ENCODE results near the gene PHF20.
"Not testable (repeated sequence)": the region's sequence is repeated elsewhere in the genome, so short reads cannot be mapped to it uniquely, and the experiment has no call there.

Gene PHF20

GRCh38 chr20:35912881-35913280 lies 141.1 kb downstream of the PHF20 start:
- Mint-ChIP-seq H3K4me3 (no peak overlapping the region), H3K27me3 (no peaks in the 10 kb centered on the region), H3K4me1 (ENCODE audit: low read depth) (peaks cover 22% of the 10 kb centered on the region), H3K36me3 (ENCODE audit: low read depth) (peaks cover 52% of the 10 kb centered on the region), H3K27ac (peak overlapping the region; percentile 26), H3K9me3 (no peaks in the 10 kb centered on the region)

- no peak overlapping the region for H3K27ac Mint-ChIP-seq
- H3K9me3 Mint-ChIP-seq, result no peaks in the 10 kb centered on the region
- H3K27me3 Mint-ChIP-seq, result no peaks in the 10 kb centered on the region
- H3K4me1 Mint-ChIP-seq (ENCODE audit: low read depth), result no peaks in the 10 kb centered on the region
- H3K4me3 Mint-ChIP-seq, result no peak overlapping the region
- H3K36me3 Mint-ChIP-seq (ENCODE audit: low read depth), result peaks cover 62% of the 10 kb centered on the region
These were observed 145.3 kb downstream of the PHF20 start for GRCh38 chr20:35917077-35917476.

- Mint-ChIP-seq H3K9me3 (no peaks in the 10 kb centered on the region), H3K36me3 (ENCODE audit: low read depth) (peaks cover 56% of the 10 kb centered on the region), H3K4me1 (ENCODE audit: low read depth) (no peaks in the 10 kb centered on the region), H3K27ac (no peak overlapping the region), H3K27me3 (no peaks in the 10 kb centered on the region), H3K4me3 (no peak overlapping the region)
These were observed 146.2 kb downstream of the PHF20 start for GRCh38 chr20:35918021-35918420.

- Mint-ChIP-seq H3K27ac (no peak overlapping the region), H3K4me3 (no peak overlapping the region), H3K9me3 (no peaks in the 10 kb centered on the region), H3K27me3 (no peaks in the 10 kb centered on the region), H3K4me1 (ENCODE audit: low read depth) (no peaks in the 10 kb centered on the region), H3K36me3 (ENCODE audit: low read depth) (peaks cover 43% of the 10 kb centered on the region)
These were observed 148.7 kb downstream of the PHF20 start for GRCh38 chr20:35920523-35920922.

- Mint-ChIP-seq H3K36me3 (ENCODE audit: low read depth) (peaks cover 55% of the 10 kb centered on the region), H3K9me3 (no peaks in the 10 kb centered on the region), H3K27ac (no peak overlapping the region), H3K4me3 (no peak overlapping the region), H3K27me3 (no peaks in the 10 kb centered on the region), H3K4me1 (ENCODE audit: low read depth) (no peaks in the 10 kb centered on the region)
These were observed 157.5 kb downstream of the PHF20 start for GRCh38 chr20:35929301-35929700.

- no peaks in the 10 kb centered on the region for H3K9me3 Mint-ChIP-seq
- no peak overlapping the region for H3K27ac Mint-ChIP-seq
- no peaks in the 10 kb centered on the region for H3K4me1 Mint-ChIP-seq (ENCODE audit: low read depth)
- no peaks in the 10 kb centered on the region for H3K27me3 Mint-ChIP-seq
- H3K4me3 Mint-ChIP-seq, result no peak overlapping the region
- peaks cover 46% of the 10 kb centered on the region for H3K36me3 Mint-ChIP-seq (ENCODE audit: low read depth)
These were observed 162.2 kb downstream of the PHF20 start for GRCh38 chr20:35934050-35934449.

GRCh38 chr20:35939264-35939663 lies 167.4 kb downstream of the PHF20 start:
- Mint-ChIP-seq H3K27ac (no peak overlapping the region), H3K4me1 (ENCODE audit: low read depth) (no peaks in the 10 kb centered on the region), H3K4me3 (no peak overlapping the region), H3K36me3 (ENCODE audit: low read depth) (peaks cover 39% of the 10 kb centered on the region), H3K9me3 (no peaks in the 10 kb centered on the region), H3K27me3 (no peaks in the 10 kb centered on the region)

GRCh38 chr20:35941620-35942019 lies 169.8 kb downstream of the PHF20 start:
- Mint-ChIP-seq H3K27me3 (no peaks in the 10 kb centered on the region), H3K4me3 (no peak overlapping the region), H3K36me3 (ENCODE audit: low read depth) (peaks cover 42% of the 10 kb centered on the region), H3K9me3 (no peaks in the 10 kb centered on the region), H3K4me1 (ENCODE audit: low read depth) (no peaks in the 10 kb centered on the region), H3K27ac (no peak overlapping the region)

GRCh38 chr20:35942243-35942642 lies 170.4 kb downstream of the PHF20 start:
- no peaks in the 10 kb centered on the region for H3K4me1 Mint-ChIP-seq (ENCODE audit: low read depth)
- peaks cover 44% of the 10 kb centered on the region for H3K36me3 Mint-ChIP-seq (ENCODE audit: low read depth)
- H3K9me3 Mint-ChIP-seq, result no peaks in the 10 kb centered on the region
- no peak overlapping the region for H3K27ac Mint-ChIP-seq
- no peak overlapping the region for H3K4me3 Mint-ChIP-seq
- no peaks in the 10 kb centered on the region for H3K27me3 Mint-ChIP-seq

- no peaks in the 10 kb centered on the region for H3K27me3 Mint-ChIP-seq
- H3K9me3 Mint-ChIP-seq, result no peaks in the 10 kb centered on the region
- peaks cover 5% of the 10 kb centered on the region for H3K4me1 Mint-ChIP-seq (ENCODE audit: low read depth)
- peaks cover 34% of the 10 kb centered on the region for H3K36me3 Mint-ChIP-seq (ENCODE audit: low read depth)
- H3K27ac Mint-ChIP-seq, result no peak overlapping the region
- H3K4me3 Mint-ChIP-seq, result no peak overlapping the region
These were observed 175.7 kb downstream of the PHF20 start for GRCh38 chr20:35947489-35947888.

- H3K27ac Mint-ChIP-seq, result no peak overlapping the region
- H3K27me3 Mint-ChIP-seq, result no peaks in the 10 kb centered on the region
- H3K36me3 Mint-ChIP-seq (ENCODE audit: low read depth), result peaks cover 34% of the 10 kb centered on the region
- no peaks in the 10 kb centered on the region for H3K9me3 Mint-ChIP-seq
- H3K4me3 Mint-ChIP-seq, result no peak overlapping the region
- peaks cover 9% of the 10 kb centered on the region for H3K4me1 Mint-ChIP-seq (ENCODE audit: low read depth)
These were observed 176.1 kb downstream of the PHF20 start for GRCh38 chr20:35947907-35948306.

GRCh38 chr20:35950093-35950492 lies 178.3 kb downstream of the PHF20 start:
- peaks cover 26% of the 10 kb centered on the region for H3K36me3 Mint-ChIP-seq (ENCODE audit: low read depth)
- no peaks in the 10 kb centered on the region for H3K9me3 Mint-ChIP-seq
- peaks cover 10% of the 10 kb centered on the region for H3K4me1 Mint-ChIP-seq (ENCODE audit: low read depth)
- no peak overlapping the region for H3K4me3 Mint-ChIP-seq
- no peaks in the 10 kb centered on the region for H3K27me3 Mint-ChIP-seq
- H3K27ac Mint-ChIP-seq, result no peak overlapping the region

GRCh38 chr20:35952080-35952479 lies 180.3 kb downstream of the PHF20 start:
- Mint-ChIP-seq H3K36me3 (ENCODE audit: low read depth) (peaks cover 23% of the 10 kb centered on the region), H3K27ac (peak overlapping the region; percentile 99), H3K4me1 (ENCODE audit: low read depth) (peaks cover 16% of the 10 kb centered on the region), H3K4me3 (peak overlapping the region; percentile 99)
- H3K27me3 Mint-ChIP-seq, H3K9me3 Mint-ChIP-seq: not testable (repeated sequence)

GRCh38 chr20:35952480-35953386 lies 180.9 kb downstream of the PHF20 start:
- Mint-ChIP-seq H3K9me3 (no peaks in the 10 kb centered on the region), H3K4me3 (peak overlapping the region; percentile 99), H3K27ac (peak overlapping the region; percentile 99), H3K4me1 (ENCODE audit: low read depth) (peaks cover 16% of the 10 kb centered on the region), H3K27me3 (no peaks in the 10 kb centered on the region), H3K36me3 (ENCODE audit: low read depth) (peaks cover 16% of the 10 kb centered on the region)

- H3K27me3 Mint-ChIP-seq, result no peaks in the 10 kb centered on the region
- peaks cover 8% of the 10 kb centered on the region for H3K36me3 Mint-ChIP-seq (ENCODE audit: low read depth)
These were observed 181.8 kb downstream of the PHF20 start for GRCh38 chr20:35953387-35954199.

More at GRCh38 chr20:35953387-35954199, 181.8 kb downstream of the PHF20 start:
- H3K27ac Mint-ChIP-seq, result peak overlapping the region; percentile 99
- peaks cover 16% of the 10 kb centered on the region for H3K4me1 Mint-ChIP-seq (ENCODE audit: low read depth)
- no peaks in the 10 kb centered on the region for H3K9me3 Mint-ChIP-seq
- H3K4me3 Mint-ChIP-seq, result peak overlapping the region; percentile 99
